NCI-H345 treated with DMSO at 0.1 percent for 48 hours (cell line): ENCODE data around the gene U2AF2.

ENCODE experiments used
- DNase-seq: peaks from one replicate; lab custom pipeline; 2025; ENCODE audit not compliant: unreplicated experiment; lab: John Stamatoyannopoulos, UW

The U2AF2 gene

GRCh38 chr19:55621205-55621672 lies 33.6 kb upstream of the U2AF2 start:
- DNase-seq: no peak

GRCh38 chr19:55621673-55622231 lies 33.1 kb upstream of the U2AF2 start:
- DNase-seq: no peak

- DNase-seq: no peak
Measured at GRCh38 chr19:55622242-55622969, 32.4 kb upstream of the U2AF2 start.

GRCh38 chr19:55623130-55623529 lies 31.7 kb upstream of the U2AF2 start:
- DNase-seq: no peak

- no peak for DNase-seq
Measured at GRCh38 chr19:55623561-55623960, 31.3 kb upstream of the U2AF2 start.

GRCh38 chr19:55624109-55625003 lies 30.5 kb upstream of the U2AF2 start, which contains the start of gene ZNF784:
TSS of gene ZNF784 (minus strand) at chr19:55624566. CDS start at chr19:55624561, 5 bp downstream.
- peak; percentile 72 for DNase-seq

GRCh38 chr19:55625004-55625326 lies 29.9 kb upstream of the U2AF2 start:
- DNase-seq: no peak

- no peak for DNase-seq
Measured at GRCh38 chr19:55626350-55626749, 28.5 kb upstream of the U2AF2 start.

- peak; percentile 60 for DNase-seq
Measured at GRCh38 chr19:55632463-55632834, 22.4 kb upstream of the U2AF2 start.

- DNase-seq: no peak
Measured at GRCh38 chr19:55633861-55634260, 21.0 kb upstream of the U2AF2 start.

GRCh38 chr19:55635334-55635717 lies 19.5 kb upstream of the U2AF2 start:
- DNase-seq: no peak

GRCh38 chr19:55635856-55636440 lies 18.9 kb upstream of the U2AF2 start:
- no peak for DNase-seq

GRCh38 chr19:55636723-55637122 lies 18.1 kb upstream of the U2AF2 start:
- no peak for DNase-seq

- no peak for DNase-seq
Measured at GRCh38 chr19:55637534-55637933, 17.3 kb upstream of the U2AF2 start.

- no peak for DNase-seq
Measured at GRCh38 chr19:55638864-55639359, 15.9 kb upstream of the U2AF2 start.

GRCh38 chr19:55640043-55640576 lies 14.7 kb upstream of the U2AF2 start:
- DNase-seq: peak; percentile 12

- no peak for DNase-seq
Measured at GRCh38 chr19:55640577-55641425, 14.0 kb upstream of the U2AF2 start, which contains the start of gene ZNF580. TSS of gene ZNF580 (plus strand) at chr19:55641002. CDS start at chr19:55642509, 1,507 bp downstream.

- DNase-seq: no peak
Measured at GRCh38 chr19:55641426-55642152, 13.2 kb upstream of the U2AF2 start.
